Neutrophil (primary cell): ENCODE results near the gene SNX3.
"Not testable (repeated sequence)": the region's sequence is repeated elsewhere in the genome, so short reads cannot be mapped to it uniquely, and the experiment has no call there.

Source experiments
- H3K27ac ChIP-seq: fragments of 200-600 bp; sonication (generic); 2 replicates; pipeline ENCODE4 v1.5.1; 2016; ENCODE audit warnings: mild to moderate bottlenecking, moderate library complexity
- H3K27me3 ChIP-seq: fragments of 200-600 bp; sonication (generic); 2 replicates; pipeline ENCODE4 v1.6.0; 2016; ENCODE audit warnings: mild to moderate bottlenecking
- H3K36me3 ChIP-seq: fragments of 200-600 bp; sonication (generic); 2 replicates; pipeline ENCODE4 v1.5.1; 2017
- H3K4me1 ChIP-seq, 2 experiments: fragments of 200-600 bp in 1 of 2; sonication (generic) in 1 of 2; 1 replicate in 1 of 2; 2 replicates in 1 of 2; pipeline versions ENCODE4 v1.5.1 to v1.6.1; 2013 to 2016; ENCODE audit warnings: low read depth in 1 of 2, low read length in 1 of 2, mild to moderate bottlenecking in 1 of 2, moderate library complexity in 1 of 2; ENCODE audit not compliant: control insufficient read depth in 1 of 2, insufficient read depth in 1 of 2
- H3K4me3 ChIP-seq, 2 experiments: fragments of 200-600 bp in 1 of 2; sonication (generic) in 1 of 2; 1 replicate in 1 of 2; 2 replicates in 1 of 2; pipeline ENCODE4 v1.5.1; 2013 to 2016; ENCODE audit warnings: low read depth in 1 of 2, low read length in 1 of 2, mild to moderate bottlenecking in 1 of 2, moderate library complexity in 1 of 2
- H3K9me3 ChIP-seq: fragments of 200-600 bp; sonication (generic); 2 replicates; pipeline ENCODE4 v1.5.1; 2016
- CTCF ChIP-seq: fragments of 200-600 bp; sonication (generic); IDR thresholded peaks from 2 replicates; pipeline ENCODE4 v1.5.1; 2016; ENCODE audit warnings: antibody characterized with exemption

SNX3 gene

DNA sequence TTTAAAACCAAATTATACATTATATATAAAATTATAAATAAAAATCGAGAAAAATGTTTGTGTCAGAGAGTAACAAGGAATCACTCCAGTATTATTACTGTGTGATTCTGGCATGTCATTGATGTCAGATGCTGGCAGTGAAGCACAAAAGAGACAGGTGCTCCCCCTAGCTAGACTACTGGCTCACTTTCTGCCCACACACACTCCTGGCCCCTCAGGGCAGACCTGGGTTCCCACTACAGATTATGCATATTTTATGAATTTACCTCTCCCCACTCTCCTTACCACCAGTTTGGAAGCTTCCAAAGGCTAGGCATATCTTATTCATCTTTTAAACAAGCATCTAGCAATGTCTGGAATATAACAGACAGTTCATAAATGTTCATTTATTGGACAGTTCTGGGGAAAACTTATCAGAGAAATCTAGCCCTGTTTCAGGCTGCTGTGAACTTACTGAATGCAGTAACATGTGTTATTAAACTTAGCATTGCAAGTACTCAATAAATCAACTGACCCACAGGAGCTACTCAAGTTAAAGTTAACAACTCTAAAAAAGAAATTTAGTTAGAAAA is 12.8 kb downstream of the SNX3 start:
- H3K36me3 ChIP-seq: no peaks in the 10 kb centered on the region
- H3K27me3 ChIP-seq: no peaks in the 10 kb centered on the region
- peak overlapping the region; percentile 32 for H3K27ac ChIP-seq
- no peak overlapping the region for H3K4me3 ChIP-seq
- no peaks in the 10 kb centered on the region for H3K9me3 ChIP-seq
- TF ChIP-seq CTCF: no peak
- peaks cover 53 to 69% of the 10 kb centered on the region in 2 experiments for H3K4me1 ChIP-seq

DNA sequence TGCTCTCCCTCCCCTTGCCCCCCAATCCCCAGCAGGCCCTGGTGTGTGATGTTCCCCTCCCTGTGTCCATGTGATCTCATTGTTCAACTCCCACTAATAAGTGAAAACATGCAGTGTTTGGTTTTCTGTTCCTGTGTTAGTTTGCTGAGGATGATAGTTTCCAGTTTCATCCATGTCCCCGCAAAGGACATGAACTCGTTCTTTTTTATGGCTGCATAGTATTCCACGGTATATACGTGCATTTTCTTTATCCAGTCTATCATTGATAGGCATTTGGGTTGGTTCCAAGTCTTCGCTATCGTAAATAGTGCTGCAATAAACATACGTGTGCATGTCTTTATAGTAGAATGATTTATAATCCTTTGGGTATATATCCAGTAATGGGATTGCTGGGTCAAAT is 15.7 kb downstream of the SNX3 start:
- H3K4me3 ChIP-seq, H3K36me3 ChIP-seq, H3K9me3 ChIP-seq, H3K27me3 ChIP-seq, H3K27ac ChIP-seq: not testable (repeated sequence)
- H3K4me1 ChIP-seq: peaks cover 34 to 47% of the 10 kb centered on the region in 2 experiments

DNA sequence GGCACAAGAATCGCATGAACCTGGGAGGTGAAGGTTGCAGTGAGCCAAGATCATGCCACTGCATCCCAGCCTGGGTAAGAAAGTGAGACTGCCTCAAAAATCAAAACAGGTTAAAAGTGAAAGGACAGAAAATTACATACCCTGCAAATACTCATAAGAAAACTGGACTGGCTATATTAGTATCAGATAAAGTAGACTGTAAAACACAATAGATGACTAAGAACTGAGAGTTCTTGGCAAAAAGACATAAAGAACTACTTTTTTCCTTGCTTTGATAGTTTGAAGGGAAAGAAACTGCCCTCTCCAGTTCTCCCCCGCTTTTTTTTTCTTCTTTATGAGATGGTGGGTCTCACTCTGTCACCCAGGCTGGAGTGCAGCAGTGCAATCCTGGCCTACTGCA is 17.0 kb downstream of the SNX3 start:
- H3K9me3 ChIP-seq: no peaks in the 10 kb centered on the region
- H3K27me3 ChIP-seq: no peaks in the 10 kb centered on the region
- peaks cover 32 to 35% of the 10 kb centered on the region in 2 experiments for H3K4me1 ChIP-seq
- TF ChIP-seq CTCF: no peak
- H3K4me3 ChIP-seq: no peak overlapping the region
- no peaks in the 10 kb centered on the region for H3K36me3 ChIP-seq
- H3K27ac ChIP-seq: peak overlapping the region; percentile 3

GRCh38 chr6:108242721-108243120 is 18.1 kb downstream of the SNX3 start:
- no peak overlapping the region for H3K4me3 ChIP-seq
- peaks cover 24 to 25% of the 10 kb centered on the region in 2 experiments for H3K4me1 ChIP-seq
- H3K27ac ChIP-seq: no peak overlapping the region
- H3K9me3 ChIP-seq: no peaks in the 10 kb centered on the region
- no peak for TF ChIP-seq CTCF
- H3K36me3 ChIP-seq: peaks cover under 1% of the 10 kb centered on the region
- H3K27me3 ChIP-seq: no peaks in the 10 kb centered on the region

- no peak for TF ChIP-seq CTCF
- peaks cover 19 to 21% of the 10 kb centered on the region in 2 experiments for H3K4me1 ChIP-seq
- peaks cover 5% of the 10 kb centered on the region for H3K36me3 ChIP-seq
- H3K27ac ChIP-seq: no peak overlapping the region
- no peak overlapping the region for H3K4me3 ChIP-seq
- H3K27me3 ChIP-seq: no peaks in the 10 kb centered on the region
- no peaks in the 10 kb centered on the region for H3K9me3 ChIP-seq
Observed at GRCh38 chr6:108242259-108242658, 18.6 kb downstream of the SNX3 start.

- peaks cover 16% of the 10 kb centered on the region for H3K36me3 ChIP-seq
- H3K27me3 ChIP-seq: no peaks in the 10 kb centered on the region
- peaks cover 8 to 9% of the 10 kb centered on the region in 2 experiments for H3K4me1 ChIP-seq
- no peaks in the 10 kb centered on the region for H3K9me3 ChIP-seq
- H3K27ac ChIP-seq: no peak overlapping the region
- no peak overlapping the region for H3K4me3 ChIP-seq
- TF ChIP-seq CTCF: no peak
Observed at GRCh38 chr6:108238322-108238721, 22.5 kb downstream of the SNX3 start.
